ENCODE measurements around the gene GRID1.

Gene GRID1

GRCh38 chr10:86285136-86285790, 81.3 kb downstream of the GRID1 start:
- DNase-seq (ENCODE audit: low read depth in 2 of 2) = no peak
- H3K4me3 ChIP-seq (replicated peaks in 1 of 2; ENCODE audit: low read depth in 2 of 2, low read length in 2 of 2) = no peak overlapping the region
- TF ChIP-seq CTCF (IDR thresholded peaks at IDR 0.05; ENCODE audit: low read depth, low read length) = no peak

GRCh38 chr10:86284355-86285105, 82.1 kb downstream of the GRID1 start:
- no peak for TF ChIP-seq CTCF (IDR thresholded peaks at IDR 0.05; ENCODE audit: low read depth, low read length)

GRCh38 chr10:86283466-86284287, 82.9 kb downstream of the GRID1 start:
- DNase-seq (ENCODE audit: low read depth in 2 of 2) = no peak
- no peak for TF ChIP-seq CTCF (IDR thresholded peaks at IDR 0.05; ENCODE audit: low read depth, low read length)
- H3K4me3 ChIP-seq (replicated peaks in 1 of 2; ENCODE audit: low read depth in 2 of 2, low read length in 2 of 2) = no peak overlapping the region

More at GRCh38 chr10:86284355-86285105, 82.1 kb downstream of the GRID1 start:
- no peak for DNase-seq (ENCODE audit: low read depth in 2 of 2)
- H3K4me3 ChIP-seq (replicated peaks in 1 of 2; ENCODE audit: low read depth in 2 of 2, low read length in 2 of 2) = no peak overlapping the region

- no peak for DNase-seq (ENCODE audit: low read depth in 2 of 2)
- TF ChIP-seq CTCF (IDR thresholded peaks at IDR 0.05; ENCODE audit: low read depth, low read length) = no peak
- no peak overlapping the region for H3K4me3 ChIP-seq (replicated peaks in 1 of 2; ENCODE audit: low read depth in 2 of 2, low read length in 2 of 2)
Measured at GRCh38 chr10:86282664-86283465, 83.7 kb downstream of the GRID1 start.

- TF ChIP-seq CTCF (IDR thresholded peaks at IDR 0.05; ENCODE audit: low read depth, low read length) = no peak
- no peak for DNase-seq (ENCODE audit: low read depth in 2 of 2)
- H3K4me3 ChIP-seq (replicated peaks in 1 of 2; ENCODE audit: low read depth in 2 of 2, low read length in 2 of 2) = no peak overlapping the region
Measured at GRCh38 chr10:86281396-86281795, 85.2 kb downstream of the GRID1 start.

- no peak for DNase-seq (ENCODE audit: low read depth in 2 of 2)
- no peak overlapping the region for H3K4me3 ChIP-seq (replicated peaks in 1 of 2; ENCODE audit: low read depth in 2 of 2, low read length in 2 of 2)
- no peak for TF ChIP-seq CTCF (IDR thresholded peaks at IDR 0.05; ENCODE audit: low read depth, low read length)
Measured at GRCh38 chr10:86269332-86269731, 97.3 kb downstream of the GRID1 start.
